Omental fat pad (tissue), 4 donors: ENCODE data around the gene FXYD7. TPM values are rescaled to one million over a fixed set of nuclear protein-coding genes. Genes with fewer than 3 reads are reported as not detected.
"Not testable (repeated sequence)": the region's sequence is repeated elsewhere in the genome, so short reads cannot be mapped to it uniquely, and the experiment has no call there.

Source experiments
- ATAC-seq: fragments of 150-250 bp; one replicate; pipeline ENCODE4 v1.9.1; 2016; ENCODE audit warnings: mild to moderate bottlenecking, moderate library complexity; ENCODE audit not compliant: low FRiP score
- DNase-seq: peaks from one replicate; pipeline ENCODE4 v3.0.0-alpha.2; 2019; ENCODE audit warnings: low spot score
- total RNA-seq, 4 donors: library from RNA; depleted of rRNA; stranded (reverse); fragments of >200 nt; gene quantifications; one replicate each; pipeline ENCODE4 v1.1.0, GENCODE V29; 2016
- TF ChIP-seq, protein P1 (sequence below), 3 donors: fragments of 450-650 bp; IDR thresholded peaks; one replicate each; pipeline ENCODE4 v1.5.1; 2016 to 2017; ENCODE audit warnings: antibody characterized with exemption in 3 of 3, mild to moderate bottlenecking in 3 of 3, moderate library complexity in 2 of 3

Gene FXYD7
- total RNA-seq, 4 donors from 2014 or later: not detected

DNA sequence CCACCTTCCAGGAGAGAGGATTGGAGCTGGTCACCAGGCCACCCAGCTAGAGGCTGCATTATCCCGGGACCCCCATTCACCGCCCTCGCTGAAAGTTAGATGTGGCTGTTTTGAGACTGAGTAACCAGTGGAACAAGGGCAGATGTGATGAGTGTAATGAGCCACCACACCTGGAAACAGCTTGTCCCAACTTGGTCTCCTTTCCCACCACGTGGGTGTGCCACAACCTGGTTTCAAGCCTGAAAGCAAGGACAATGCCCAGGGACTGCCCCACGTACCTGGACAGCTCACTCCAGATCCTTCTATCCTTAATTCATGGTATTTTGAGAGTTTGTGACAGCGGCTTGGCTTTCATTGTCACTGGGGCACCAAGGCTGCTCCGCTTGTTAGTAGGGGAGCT is 15.2 kb upstream of the FXYD7 start:
- DNase-seq (no peak), ATAC-seq (no peak)
- TF ChIP-seq, protein P1, sequence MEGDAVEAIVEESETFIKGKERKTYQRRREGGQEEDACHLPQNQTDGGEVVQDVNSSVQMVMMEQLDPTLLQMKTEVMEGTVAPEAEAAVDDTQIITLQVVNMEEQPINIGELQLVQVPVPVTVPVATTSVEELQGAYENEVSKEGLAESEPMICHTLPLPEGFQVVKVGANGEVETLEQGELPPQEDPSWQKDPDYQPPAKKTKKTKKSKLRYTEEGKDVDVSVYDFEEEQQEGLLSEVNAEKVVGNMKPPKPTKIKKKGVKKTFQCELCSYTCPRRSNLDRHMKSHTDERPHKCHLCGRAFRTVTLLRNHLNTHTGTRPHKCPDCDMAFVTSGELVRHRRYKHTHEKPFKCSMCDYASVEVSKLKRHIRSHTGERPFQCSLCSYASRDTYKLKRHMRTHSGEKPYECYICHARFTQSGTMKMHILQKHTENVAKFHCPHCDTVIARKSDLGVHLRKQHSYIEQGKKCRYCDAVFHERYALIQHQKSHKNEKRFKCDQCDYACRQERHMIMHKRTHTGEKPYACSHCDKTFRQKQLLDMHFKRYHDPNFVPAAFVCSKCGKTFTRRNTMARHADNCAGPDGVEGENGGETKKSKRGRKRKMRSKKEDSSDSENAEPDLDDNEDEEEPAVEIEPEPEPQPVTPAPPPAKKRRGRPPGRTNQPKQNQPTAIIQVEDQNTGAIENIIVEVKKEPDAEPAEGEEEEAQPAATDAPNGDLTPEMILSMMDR (IDR thresholded peaks at IDR 0.05): no peak

DNA sequence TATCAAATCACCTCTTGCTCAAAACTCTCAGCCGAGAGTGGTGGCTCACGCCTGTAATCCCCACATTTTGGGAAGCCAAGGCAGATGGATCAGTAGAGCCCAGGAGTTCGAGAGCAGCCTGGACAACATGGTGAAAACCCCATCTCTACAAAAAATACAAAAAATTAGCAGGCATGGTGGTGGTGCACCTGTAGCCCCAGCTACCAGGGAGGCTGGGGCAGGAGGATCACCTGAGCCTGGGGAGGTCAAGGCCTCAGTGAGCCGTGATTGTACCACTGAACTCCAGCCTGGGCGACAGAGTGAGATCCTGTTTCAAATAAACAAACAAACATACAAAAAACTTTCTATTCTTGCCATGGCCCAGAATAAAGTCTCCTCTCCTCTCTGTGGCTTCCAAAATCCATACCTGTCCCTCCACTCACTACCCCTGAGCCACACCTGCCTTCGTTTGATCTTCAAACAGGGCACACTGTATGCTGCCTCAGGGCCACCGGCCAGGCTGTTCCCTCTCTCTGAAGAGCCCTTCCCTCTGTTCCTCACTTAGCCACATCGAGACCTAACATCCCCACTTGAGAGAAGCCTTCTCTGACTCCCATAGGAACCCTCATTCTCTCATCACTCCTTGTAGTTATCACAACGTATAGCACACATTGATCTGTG is 14.5 kb upstream of the FXYD7 start:
- TF ChIP-seq, protein P1 (IDR thresholded peaks at IDR 0.05): no peak
- ATAC-seq: no peak
- no peak for DNase-seq

GRCh38 chr19:35129724-35130274 is 13.3 kb upstream of the FXYD7 start:
- not testable (repeated sequence) for DNase-seq, ATAC-seq

DNA sequence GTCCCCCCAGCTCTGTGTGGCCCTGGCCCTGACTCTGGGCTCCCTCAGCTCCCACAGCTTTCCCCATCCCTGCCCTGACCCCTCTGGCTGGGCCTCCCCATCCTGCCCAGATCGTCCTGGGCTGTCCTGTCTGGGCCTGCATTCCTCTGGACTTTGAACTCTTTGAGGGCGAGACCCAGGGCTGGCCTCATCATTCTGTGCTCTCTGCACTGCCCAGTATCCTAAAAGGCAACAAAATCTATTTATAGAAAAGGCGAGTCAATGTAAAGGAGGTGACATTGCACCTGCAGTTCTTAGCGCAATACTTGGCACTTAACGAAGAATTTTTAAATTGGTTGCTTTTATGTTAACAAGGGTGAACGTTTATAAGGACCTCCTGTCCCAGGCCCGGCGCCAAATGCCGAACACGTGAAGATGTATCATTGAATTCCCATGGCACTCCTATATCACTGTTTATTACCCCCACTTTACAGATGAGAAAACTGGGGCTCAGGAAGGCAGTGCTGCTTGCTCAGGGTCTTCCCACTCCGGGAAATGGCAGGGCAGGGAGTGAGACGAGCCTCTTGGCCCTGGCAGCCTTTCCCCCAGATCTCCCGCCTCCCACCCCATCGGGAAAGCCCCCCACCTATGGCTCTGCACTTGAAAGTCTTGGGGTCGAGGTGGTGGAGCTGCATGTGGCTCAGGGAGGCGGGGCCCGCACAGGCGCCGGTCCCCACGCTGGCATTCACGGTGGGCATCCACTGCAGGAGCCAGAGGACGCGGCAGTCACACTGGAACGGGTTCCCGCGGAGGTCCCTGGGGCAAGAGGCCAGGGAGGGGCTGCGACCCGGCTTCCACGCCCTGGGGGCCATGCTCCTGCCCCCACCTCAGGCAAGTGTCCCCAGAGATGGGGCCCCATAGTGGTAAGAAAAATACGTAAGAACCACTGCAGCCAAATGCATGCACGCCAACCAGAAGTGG is 12.0 kb upstream of the FXYD7 start:
- DNase-seq (no peak), ATAC-seq (no peak)

DNA sequence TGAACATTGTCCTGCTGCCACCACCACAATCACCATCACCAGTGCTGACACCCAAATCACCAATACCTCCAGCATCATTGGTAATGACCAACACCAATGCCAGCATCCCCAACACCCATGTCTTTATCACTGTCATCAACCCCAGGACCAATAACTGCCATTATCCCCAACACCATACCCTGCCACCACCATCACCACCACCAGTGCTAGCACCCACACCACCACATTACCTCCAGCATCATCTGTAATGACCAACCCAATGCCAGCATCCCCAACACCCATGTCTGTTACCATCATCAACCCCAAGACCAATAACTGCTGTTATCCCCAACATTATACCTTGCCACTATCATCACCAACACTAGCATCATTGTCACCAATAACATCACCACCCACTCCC is 10.8 kb upstream of the FXYD7 start:
- no peak for DNase-seq
- no peak for ATAC-seq
- TF ChIP-seq, protein P1 (IDR thresholded peaks at IDR 0.05): no peak

More for the DNA sequence above, 12.0 kb upstream of the FXYD7 start:
- TF ChIP-seq, protein P1 (IDR thresholded peaks at IDR 0.05): no peak

DNA sequence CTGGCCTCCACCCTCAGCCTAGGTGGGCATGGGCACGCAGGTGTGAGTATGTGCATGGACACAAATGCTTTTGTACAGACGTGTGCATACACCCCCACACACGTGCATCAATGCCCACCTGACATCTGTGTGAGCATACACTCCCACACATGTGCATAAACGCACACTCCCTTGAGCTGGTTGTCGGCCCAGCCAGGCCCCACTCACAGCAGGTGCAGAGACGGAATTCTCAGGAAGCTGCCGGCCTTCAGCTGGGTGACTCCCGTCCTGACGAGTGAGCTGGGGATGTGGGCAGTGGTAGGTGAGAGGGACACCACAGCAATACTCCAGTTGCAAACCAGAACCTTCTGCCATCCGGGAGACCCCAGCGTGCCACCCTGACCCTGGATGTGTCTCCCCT is 9.2 kb upstream of the FXYD7 start:
- TF ChIP-seq, protein P1 (IDR thresholded peaks at IDR 0.05): no peak
- ATAC-seq (no peak), DNase-seq (no peak)

- ATAC-seq (no peak), DNase-seq (no peak)
- TF ChIP-seq, protein P1 (IDR thresholded peaks at IDR 0.05): no peak
These were observed 8.3 kb upstream of the FXYD7 start, which contains the start of gene LGI4 for GRCh38 chr19:35134601-35135242. Gene LGI4 (minus strand): TSS chr19:35135059. CDS start chr19:35134680, 379 bp downstream.
